Neuron (in vitro differentiated cells): Measurements from ENCODE around the gene NPAS2.

Experiments
- H2AFZ ChIP-seq: one replicate; pipeline ENCODE4 v1.6.1; 2013; ENCODE audit warnings: low read depth, mild to moderate bottlenecking, inconsistent platforms, low read length, moderate library complexity
- H3K27me3 ChIP-seq: one replicate; pipeline ENCODE4 v1.6.1; 2013; ENCODE audit warnings: low read length; ENCODE audit not compliant: insufficient read depth
- H3K36me3 ChIP-seq: one replicate; pipeline ENCODE4 v1.6.1; 2013; ENCODE audit warnings: low read length; ENCODE audit not compliant: insufficient read depth
- H3K4me1 ChIP-seq: one replicate; pipeline ENCODE4 v1.6.1; 2013; ENCODE audit warnings: low read length; ENCODE audit not compliant: insufficient read depth
- H3K4me3 ChIP-seq: 2 replicates; pipeline ENCODE4 v1.5.1; 2013; ENCODE audit warnings: mild to moderate bottlenecking, low read length, moderate library complexity
- H3K9me3 ChIP-seq: one replicate; pipeline ENCODE4 v1.6.1; 2013; ENCODE audit warnings: low read length

NPAS2 gene

GRCh38 chr2:101026253-101026701 lies 206.3 kb downstream of the NPAS2 start:
- H2AFZ ChIP-seq: no peak overlapping the region
- peaks cover 11% of the 10 kb centered on the region for H3K4me1 ChIP-seq
- peaks cover 14% of the 10 kb centered on the region for H3K36me3 ChIP-seq

DNA sequence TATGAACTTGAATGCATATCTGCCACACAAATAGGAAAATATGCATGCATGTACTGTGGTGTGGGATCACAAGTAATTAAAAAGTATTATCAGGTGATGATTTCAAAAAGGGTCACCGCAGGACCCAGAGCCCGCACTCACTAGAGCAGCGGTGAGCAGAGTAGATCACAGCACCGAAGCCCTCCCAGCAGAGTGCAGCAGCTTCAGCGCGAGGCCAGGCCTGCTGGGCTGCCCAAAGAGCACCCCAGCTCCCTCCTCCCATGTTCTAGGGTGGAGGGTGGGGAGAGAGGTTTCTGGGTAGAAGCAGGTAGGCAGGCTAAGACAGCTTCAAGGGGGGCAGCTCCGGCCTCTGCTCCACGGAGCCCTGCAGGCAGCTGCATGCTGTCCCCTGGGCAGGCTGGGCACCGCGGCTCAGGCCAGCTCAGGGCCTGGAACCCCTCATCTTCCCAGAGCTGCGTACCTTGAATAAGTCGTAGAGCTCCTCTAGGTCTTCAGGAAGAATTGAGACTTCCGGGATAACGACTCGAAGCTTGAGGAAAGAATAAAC lies 207.1 kb downstream of the NPAS2 start:
- Histone ChIP-seq H3K9me3 (no peaks in the 10 kb centered on the region), H2AFZ (no peak overlapping the region), H3K4me1 (peaks cover 11% of the 10 kb centered on the region), H3K27me3 (no peaks in the 10 kb centered on the region), H3K36me3 (peaks cover 7% of the 10 kb centered on the region), H3K4me3 (no peak overlapping the region)

More at GRCh38 chr2:101026253-101026701, 206.3 kb downstream of the NPAS2 start:
- Histone ChIP-seq H3K27me3 (no peaks in the 10 kb centered on the region), H3K4me3 (no peak overlapping the region), H3K9me3 (no peaks in the 10 kb centered on the region)

DNA sequence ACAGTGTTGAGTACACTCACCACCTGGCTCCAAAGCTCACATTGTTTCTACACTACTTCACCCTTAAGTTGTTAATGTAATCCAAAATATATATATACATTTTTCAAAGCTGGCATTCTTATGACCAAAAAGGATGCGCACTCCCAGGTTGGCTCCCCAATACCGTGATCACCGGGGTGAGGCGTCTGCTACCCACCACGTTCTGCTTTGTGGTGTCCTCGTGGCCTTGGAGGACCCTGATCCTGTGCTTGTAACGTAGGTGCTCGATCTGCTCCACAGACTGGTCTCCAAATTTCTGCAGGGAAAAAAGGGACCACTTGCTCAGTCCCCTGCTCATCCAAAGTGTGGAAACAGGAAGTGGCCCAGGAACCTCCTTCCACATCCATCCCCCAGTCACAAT lies 207.9 kb downstream of the NPAS2 start:
- Histone ChIP-seq H3K27me3 (no peaks in the 10 kb centered on the region), H2AFZ (no peak overlapping the region), H3K4me3 (no peak overlapping the region), H3K9me3 (no peaks in the 10 kb centered on the region), H3K36me3 (peaks cover 2% of the 10 kb centered on the region), H3K4me1 (peaks cover 11% of the 10 kb centered on the region)

- no peak overlapping the region for H3K4me3 ChIP-seq
- no peaks in the 10 kb centered on the region for H3K36me3 ChIP-seq
- no peak overlapping the region for H2AFZ ChIP-seq
- peaks cover 5% of the 10 kb centered on the region for H3K4me1 ChIP-seq
- H3K9me3 ChIP-seq: no peaks in the 10 kb centered on the region
- H3K27me3 ChIP-seq: no peaks in the 10 kb centered on the region
Measured at GRCh38 chr2:101030866-101031554, 211.1 kb downstream of the NPAS2 start.

GRCh38 chr2:101032084-101032776 lies 212.3 kb downstream of the NPAS2 start:
- H3K27me3 ChIP-seq: no peaks in the 10 kb centered on the region
- no peak overlapping the region for H2AFZ ChIP-seq
- H3K9me3 ChIP-seq: no peaks in the 10 kb centered on the region
- H3K4me3 ChIP-seq: no peak overlapping the region
- no peaks in the 10 kb centered on the region for H3K36me3 ChIP-seq
- no peaks in the 10 kb centered on the region for H3K4me1 ChIP-seq

- H3K9me3 ChIP-seq: no peaks in the 10 kb centered on the region
- H3K36me3 ChIP-seq: no peaks in the 10 kb centered on the region
- H2AFZ ChIP-seq: no peak overlapping the region
- no peaks in the 10 kb centered on the region for H3K4me1 ChIP-seq
- H3K27me3 ChIP-seq: no peaks in the 10 kb centered on the region
- H3K4me3 ChIP-seq: no peak overlapping the region
Measured at GRCh38 chr2:101036562-101036961, 216.6 kb downstream of the NPAS2 start.

DNA sequence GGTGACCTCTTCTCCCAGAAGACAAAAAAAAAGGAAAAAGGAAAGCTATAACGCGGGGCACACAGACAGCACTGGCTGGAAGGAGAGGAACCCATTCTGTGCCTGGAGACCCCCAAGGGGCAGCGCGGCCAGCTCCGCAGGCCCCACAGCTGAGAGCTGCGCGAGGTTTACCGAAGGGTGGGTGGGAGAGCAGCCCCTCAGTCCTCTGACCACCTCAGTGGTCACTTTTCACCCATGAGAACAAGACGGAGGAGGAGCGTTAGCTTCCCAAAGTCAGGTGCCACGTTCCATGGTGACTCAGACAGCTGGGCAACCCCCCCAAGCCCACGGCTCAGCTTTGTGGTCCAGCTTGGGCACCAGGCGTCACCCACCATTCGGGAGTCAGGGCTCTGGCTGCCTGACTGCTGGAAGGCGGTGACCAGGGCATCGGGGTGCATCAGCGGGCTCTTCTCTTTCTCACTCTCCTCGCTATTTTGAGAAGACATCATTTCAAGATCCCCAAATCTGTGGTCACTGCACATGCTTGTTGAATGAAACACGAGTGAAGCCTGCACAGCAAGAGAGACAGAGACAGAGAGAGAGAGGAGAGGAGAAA lies 217.3 kb downstream of the NPAS2 start:
- H2AFZ ChIP-seq: no peak overlapping the region
- no peak overlapping the region for H3K4me3 ChIP-seq
- H3K27me3 ChIP-seq: no peaks in the 10 kb centered on the region
- no peaks in the 10 kb centered on the region for H3K4me1 ChIP-seq
- no peaks in the 10 kb centered on the region for H3K9me3 ChIP-seq
- H3K36me3 ChIP-seq: no peaks in the 10 kb centered on the region

- no peak overlapping the region for H3K4me3 ChIP-seq
- no peaks in the 10 kb centered on the region for H3K27me3 ChIP-seq
- no peaks in the 10 kb centered on the region for H3K36me3 ChIP-seq
- H3K4me1 ChIP-seq: no peaks in the 10 kb centered on the region
- H3K9me3 ChIP-seq: no peaks in the 10 kb centered on the region
- no peak overlapping the region for H2AFZ ChIP-seq
Measured at GRCh38 chr2:101038455-101039255, 218.7 kb downstream of the NPAS2 start.

DNA sequence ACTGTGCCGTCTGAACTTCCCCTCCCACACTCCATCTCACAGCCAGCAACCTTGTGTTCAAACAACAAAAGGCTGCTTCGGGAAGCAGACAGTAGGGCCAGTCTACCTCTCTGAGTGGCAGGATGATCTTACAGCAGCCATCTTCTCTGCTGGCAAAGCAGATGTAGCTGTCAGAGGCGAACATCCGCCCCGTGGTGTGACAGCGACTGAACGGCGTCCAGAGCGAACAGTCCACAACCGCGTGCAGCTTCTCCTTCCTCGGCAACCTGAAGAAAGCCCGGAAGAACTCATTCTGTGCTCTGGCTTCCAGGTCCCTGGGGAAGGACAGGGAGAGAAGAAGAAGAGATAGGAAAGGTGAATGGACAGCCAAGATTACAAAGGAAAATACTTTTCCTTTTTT lies 220.1 kb downstream of the NPAS2 start:
- H3K4me1 ChIP-seq: no peaks in the 10 kb centered on the region
- no peak overlapping the region for H3K4me3 ChIP-seq
- H3K36me3 ChIP-seq: no peaks in the 10 kb centered on the region
- no peaks in the 10 kb centered on the region for H3K9me3 ChIP-seq
- no peaks in the 10 kb centered on the region for H3K27me3 ChIP-seq
- H2AFZ ChIP-seq: no peak overlapping the region

- no peak overlapping the region for H3K4me3 ChIP-seq
- H3K4me1 ChIP-seq: no peaks in the 10 kb centered on the region
- no peaks in the 10 kb centered on the region for H3K27me3 ChIP-seq
Measured at GRCh38 chr2:101040761-101041160, 220.8 kb downstream of the NPAS2 start.

DNA sequence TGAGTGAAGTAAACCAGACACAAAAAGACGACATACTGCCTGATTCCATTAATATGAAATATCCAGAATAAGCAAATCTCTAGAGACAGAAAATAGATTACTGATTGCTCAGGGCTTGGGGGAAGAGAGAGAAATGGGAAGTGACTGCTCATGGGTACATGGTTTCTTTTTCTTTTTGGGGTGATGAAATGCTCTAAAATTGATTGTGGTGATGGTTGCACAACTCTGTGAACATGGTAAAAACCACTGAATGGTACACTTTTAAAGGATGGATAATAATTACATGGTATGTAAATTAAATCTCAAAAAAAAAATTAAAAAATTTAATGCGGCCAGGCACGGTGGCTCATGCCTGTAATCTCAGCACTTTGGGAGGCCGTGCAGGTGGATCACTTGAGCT lies 221.5 kb downstream of the NPAS2 start:
- no peaks in the 10 kb centered on the region for H3K27me3 ChIP-seq
- H3K4me1 ChIP-seq: no peaks in the 10 kb centered on the region
- H2AFZ ChIP-seq: no peak overlapping the region
- no peaks in the 10 kb centered on the region for H3K36me3 ChIP-seq
- H3K9me3 ChIP-seq: no peaks in the 10 kb centered on the region
- H3K4me3 ChIP-seq: no peak overlapping the region

More at GRCh38 chr2:101040761-101041160, 220.8 kb downstream of the NPAS2 start:
- H2AFZ ChIP-seq: no peak overlapping the region
- no peaks in the 10 kb centered on the region for H3K36me3 ChIP-seq
- no peaks in the 10 kb centered on the region for H3K9me3 ChIP-seq

GRCh38 chr2:101045330-101045729 lies 225.4 kb downstream of the NPAS2 start:
- no peak overlapping the region for H3K4me3 ChIP-seq
- H2AFZ ChIP-seq: no peak overlapping the region
- H3K9me3 ChIP-seq: no peaks in the 10 kb centered on the region
- H3K4me1 ChIP-seq: no peaks in the 10 kb centered on the region
- no peaks in the 10 kb centered on the region for H3K27me3 ChIP-seq
- H3K36me3 ChIP-seq: no peaks in the 10 kb centered on the region
